HEK293 (cell line): ENCODE data around the gene MRTFB.

ENCODE experiments used
- BCL11A ChIP-seq: fragments of 450-650 bp; formaldehyde crosslinking; IDR thresholded peaks from 2 replicates; pipeline ENCODE4 v1.5.1; 2016; ENCODE audit warnings: low read depth, missing biosample characterization, missing genetic modification characterization
- GLI4 ChIP-seq: fragments of 450-650 bp; formaldehyde crosslinking; IDR thresholded peaks from 2 replicates; pipeline ENCODE4 v1.5.1; 2016; ENCODE audit warnings: missing biosample characterization, missing genetic modification characterization
- MYNN ChIP-seq: fragments of 450-650 bp; formaldehyde crosslinking; IDR thresholded peaks from 2 replicates; pipeline ENCODE4 v1.5.1; 2016; ENCODE audit warnings: missing biosample characterization, missing genetic modification characterization, borderline replicate concordance
- REPIN1 ChIP-seq: fragments of 450-650 bp; formaldehyde crosslinking; IDR thresholded peaks from 2 replicates; pipeline ENCODE4 v1.5.1; 2017; ENCODE audit warnings: missing biosample characterization, missing genetic modification characterization, low read depth
- SCRT2 ChIP-seq: fragments of 450-650 bp; formaldehyde crosslinking; IDR thresholded peaks from 2 replicates; pipeline ENCODE4 v1.5.1; 2016; ENCODE audit warnings: missing biosample characterization, missing genetic modification characterization
- ZBTB17 ChIP-seq: fragments of 450-650 bp; formaldehyde crosslinking; IDR thresholded peaks from 2 replicates; pipeline ENCODE4 v1.5.1; 2016; ENCODE audit warnings: missing biosample characterization, missing genetic modification characterization
- ZFP3 ChIP-seq: fragments of 450-650 bp; formaldehyde crosslinking; IDR thresholded peaks from 2 replicates; pipeline ENCODE4 v1.5.1; 2016; ENCODE audit warnings: low read depth, missing biosample characterization, missing genetic modification characterization
- ZNF16 ChIP-seq: fragments of 450-650 bp; formaldehyde crosslinking; IDR thresholded peaks from 2 replicates; pipeline ENCODE4 v1.5.1; 2016; ENCODE audit warnings: low read depth, missing biosample characterization, missing genetic modification characterization
- ZNF239 ChIP-seq: fragments of 450-650 bp; formaldehyde crosslinking; IDR thresholded peaks from 2 replicates; pipeline ENCODE4 v1.5.1; 2016; ENCODE audit warnings: missing biosample characterization, missing genetic modification characterization
- ZNF274 ChIP-seq, 2 experiments: fragments of 200-500 bp in 1 of 2; fragments of 450-650 bp in 1 of 2; sonication (Bioruptor generic) in 1 of 2; formaldehyde crosslinking in 1 of 2; IDR thresholded peaks; 2 replicates each; pipeline versions ENCODE4 v1.5.1 to v1.6.1; 2014 to 2016; ENCODE audit warnings: borderline replicate concordance in 1 of 2, inconsistent platforms in 1 of 2, low read length in 1 of 2, missing biosample characterization in 1 of 2, missing genetic modification characterization in 1 of 2
- ZNF394 ChIP-seq: fragments of 450-650 bp; formaldehyde crosslinking; IDR thresholded peaks from 2 replicates; pipeline ENCODE4 v1.5.1; 2016; ENCODE audit warnings: missing biosample characterization, missing genetic modification characterization, mild to moderate bottlenecking, moderate library complexity, borderline replicate concordance
- ZNF398 ChIP-seq: fragments of 450-650 bp; formaldehyde crosslinking; IDR thresholded peaks from 2 replicates; pipeline ENCODE4 v1.5.1; 2017; ENCODE audit warnings: missing biosample characterization, missing genetic modification characterization
- ZNF404 ChIP-seq: fragments of 450-650 bp; formaldehyde crosslinking; IDR thresholded peaks from 2 replicates; pipeline ENCODE4 v1.5.1; 2017; ENCODE audit warnings: missing biosample characterization, missing genetic modification characterization
- ZNF416 ChIP-seq: fragments of 450-650 bp; formaldehyde crosslinking; IDR thresholded peaks from 2 replicates; pipeline ENCODE4 v1.5.1; 2016; ENCODE audit warnings: missing biosample characterization, missing genetic modification characterization
- ZNF423 ChIP-seq: fragments of 450-650 bp; formaldehyde crosslinking; IDR thresholded peaks from 2 replicates; pipeline ENCODE4 v1.5.1; 2016; ENCODE audit warnings: missing biosample characterization, missing genetic modification characterization
- ZNF529 ChIP-seq: fragments of 450-650 bp; formaldehyde crosslinking; IDR thresholded peaks from 2 replicates; pipeline ENCODE4 v1.5.1; 2017; ENCODE audit warnings: missing genetic modification characterization, missing biosample characterization; ENCODE audit not compliant: insufficient replicate concordance
- ZNF530 ChIP-seq: fragments of 450-650 bp; formaldehyde crosslinking; IDR thresholded peaks from 2 replicates; pipeline ENCODE4 v1.5.1; 2016; ENCODE audit warnings: low read depth, missing biosample characterization, missing genetic modification characterization
- ZNF544 ChIP-seq: fragments of 450-650 bp; formaldehyde crosslinking; IDR thresholded peaks from 2 replicates; pipeline ENCODE4 v1.5.0; 2017; ENCODE audit warnings: missing biosample characterization, missing genetic modification characterization
- ZNF555 ChIP-seq: fragments of 450-650 bp; formaldehyde crosslinking; conservative IDR thresholded peaks from 2 replicates; pipeline ENCODE4 v1.5.1; 2017; ENCODE audit warnings: missing biosample characterization, mild to moderate bottlenecking, missing genetic modification characterization, inconsistent platforms
- ZNF585B ChIP-seq: fragments of 450-650 bp; formaldehyde crosslinking; IDR thresholded peaks from 2 replicates; pipeline ENCODE4 v1.5.1; 2016; ENCODE audit warnings: missing biosample characterization, missing genetic modification characterization
- ZNF629 ChIP-seq: fragments of 450-650 bp; formaldehyde crosslinking; IDR thresholded peaks from 2 replicates; pipeline ENCODE4 v1.5.1; 2017; ENCODE audit warnings: missing biosample characterization, missing genetic modification characterization
- ZNF645 ChIP-seq: fragments of 450-650 bp; formaldehyde crosslinking; IDR thresholded peaks from 2 replicates; pipeline ENCODE4; 2016; ENCODE audit warnings: missing biosample characterization, missing genetic modification characterization
- ZNF654 ChIP-seq: fragments of 450-650 bp; formaldehyde crosslinking; IDR thresholded peaks from 2 replicates; pipeline ENCODE4 v1.5.1; 2016; ENCODE audit warnings: low read depth, missing biosample characterization, missing genetic modification characterization
- ZSCAN23 ChIP-seq: fragments of 450-650 bp; formaldehyde crosslinking; IDR thresholded peaks from 2 replicates; pipeline ENCODE4 v1.5.1; 2016; ENCODE audit warnings: missing biosample characterization, missing genetic modification characterization
- TF ChIP-seq, protein P1 (sequence below): fragments of 450-650 bp; formaldehyde crosslinking; IDR thresholded peaks from 2 replicates; pipeline ENCODE4 v1.5.1; 2016; ENCODE audit warnings: missing biosample characterization, missing genetic modification characterization
- TF ChIP-seq, protein P2 (sequence below): fragments of 450-650 bp; formaldehyde crosslinking; IDR thresholded peaks from 2 replicates; pipeline ENCODE4 v1.5.1; 2017; ENCODE audit warnings: missing biosample characterization, missing genetic modification characterization
- TF ChIP-seq, protein P3 (sequence below): fragments of 450-650 bp; formaldehyde crosslinking; IDR thresholded peaks from 2 replicates; pipeline ENCODE4 v1.5.1; 2016; ENCODE audit warnings: missing biosample characterization, missing genetic modification characterization
- TF ChIP-seq, protein P4 (sequence below): fragments of 450-650 bp; formaldehyde crosslinking; IDR thresholded peaks from 2 replicates; pipeline ENCODE4 v1.5.1; 2016; ENCODE audit warnings: missing biosample characterization, missing genetic modification characterization

MRTFB gene

DNA sequence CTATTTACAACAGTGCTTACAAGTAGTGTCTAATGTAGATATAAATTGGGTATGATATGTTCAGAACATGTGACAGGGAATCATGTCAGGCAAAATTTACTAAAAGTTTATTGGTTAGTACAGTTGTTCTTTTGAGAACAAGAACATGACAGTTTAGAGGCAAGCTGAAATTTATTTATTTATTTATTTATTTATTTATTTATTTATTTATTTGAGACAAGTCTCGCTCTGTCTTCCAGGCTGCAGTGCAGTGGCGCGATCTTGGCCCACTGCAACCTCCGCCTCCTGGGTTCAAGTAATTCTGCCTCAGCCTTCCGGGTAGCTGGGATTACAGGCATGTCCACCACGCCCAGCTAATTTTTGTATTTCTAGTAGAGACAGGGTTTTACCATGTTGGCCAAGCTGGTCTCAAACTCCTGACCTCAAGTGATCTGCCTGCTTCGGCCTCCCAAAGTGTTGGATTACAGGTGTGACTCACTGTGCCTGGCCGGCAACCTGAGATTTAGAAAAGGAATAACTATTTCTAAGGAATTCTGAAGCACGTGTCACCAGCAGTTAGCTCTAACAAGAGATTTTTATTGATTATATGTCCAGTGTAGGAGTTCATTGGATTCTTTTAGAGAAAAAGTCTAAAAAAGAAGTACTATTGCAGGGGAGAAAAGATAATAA is 24.9 kb downstream of the MRTFB start (continued):
- TF ChIP-seq ZNF398 (no peak), GLI4 (no peak), ZNF416 (tag by site-specific recombination) (no peak), ZNF394 (tag by site-specific recombination) (peak; percentile 97), ZNF629 (tag by site-specific recombination) (peak; percentile 68; the same call in 1 of the 2 replicates), ZBTB17 (tag by site-specific recombination) (no peak), ZNF654 (tag by site-specific recombination) (peak; percentile 49), ZFP3 (no peak), ZNF530 (tag by site-specific recombination) (no peak), ZNF423 (tag by site-specific recombination) (no peak), ZNF404 (tag by site-specific recombination) (peak; percentile 94), ZNF585B (tag by site-specific recombination) (no peak), ZNF555 (peak; percentile 82), ZNF645 (tag by site-specific recombination) (no peak), ZNF544 (no peak), MYNN (no peak), ZNF274 (IDR thresholded peaks at IDR 0.05; ENCODE audit: low read length) (no peak), ZNF274 (tag by site-specific recombination; IDR thresholded peaks at IDR 0.05; ENCODE audit: borderline replicate concordance) (no peak), BCL11A (tag by site-specific recombination) (no peak), ZNF239 (tag by site-specific recombination) (no peak), ZNF16 (no peak), REPIN1 (tag by site-specific recombination) (no peak), ZSCAN23 (tag by site-specific recombination) (0 out of 2 replicates have a peak, but pooled peaks have one; percentile 29), SCRT2 (no peak), ZNF529 (tag by site-specific recombination) (no peak)
- TF ChIP-seq, protein P1, sequence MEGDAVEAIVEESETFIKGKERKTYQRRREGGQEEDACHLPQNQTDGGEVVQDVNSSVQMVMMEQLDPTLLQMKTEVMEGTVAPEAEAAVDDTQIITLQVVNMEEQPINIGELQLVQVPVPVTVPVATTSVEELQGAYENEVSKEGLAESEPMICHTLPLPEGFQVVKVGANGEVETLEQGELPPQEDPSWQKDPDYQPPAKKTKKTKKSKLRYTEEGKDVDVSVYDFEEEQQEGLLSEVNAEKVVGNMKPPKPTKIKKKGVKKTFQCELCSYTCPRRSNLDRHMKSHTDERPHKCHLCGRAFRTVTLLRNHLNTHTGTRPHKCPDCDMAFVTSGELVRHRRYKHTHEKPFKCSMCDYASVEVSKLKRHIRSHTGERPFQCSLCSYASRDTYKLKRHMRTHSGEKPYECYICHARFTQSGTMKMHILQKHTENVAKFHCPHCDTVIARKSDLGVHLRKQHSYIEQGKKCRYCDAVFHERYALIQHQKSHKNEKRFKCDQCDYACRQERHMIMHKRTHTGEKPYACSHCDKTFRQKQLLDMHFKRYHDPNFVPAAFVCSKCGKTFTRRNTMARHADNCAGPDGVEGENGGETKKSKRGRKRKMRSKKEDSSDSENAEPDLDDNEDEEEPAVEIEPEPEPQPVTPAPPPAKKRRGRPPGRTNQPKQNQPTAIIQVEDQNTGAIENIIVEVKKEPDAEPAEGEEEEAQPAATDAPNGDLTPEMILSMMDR (tag by site-specific recombination): no peak
- TF ChIP-seq, protein P2, sequence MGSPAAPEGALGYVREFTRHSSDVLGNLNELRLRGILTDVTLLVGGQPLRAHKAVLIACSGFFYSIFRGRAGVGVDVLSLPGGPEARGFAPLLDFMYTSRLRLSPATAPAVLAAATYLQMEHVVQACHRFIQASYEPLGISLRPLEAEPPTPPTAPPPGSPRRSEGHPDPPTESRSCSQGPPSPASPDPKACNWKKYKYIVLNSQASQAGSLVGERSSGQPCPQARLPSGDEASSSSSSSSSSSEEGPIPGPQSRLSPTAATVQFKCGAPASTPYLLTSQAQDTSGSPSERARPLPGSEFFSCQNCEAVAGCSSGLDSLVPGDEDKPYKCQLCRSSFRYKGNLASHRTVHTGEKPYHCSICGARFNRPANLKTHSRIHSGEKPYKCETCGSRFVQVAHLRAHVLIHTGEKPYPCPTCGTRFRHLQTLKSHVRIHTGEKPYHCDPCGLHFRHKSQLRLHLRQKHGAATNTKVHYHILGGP: no peak
- TF ChIP-seq, protein P3, sequence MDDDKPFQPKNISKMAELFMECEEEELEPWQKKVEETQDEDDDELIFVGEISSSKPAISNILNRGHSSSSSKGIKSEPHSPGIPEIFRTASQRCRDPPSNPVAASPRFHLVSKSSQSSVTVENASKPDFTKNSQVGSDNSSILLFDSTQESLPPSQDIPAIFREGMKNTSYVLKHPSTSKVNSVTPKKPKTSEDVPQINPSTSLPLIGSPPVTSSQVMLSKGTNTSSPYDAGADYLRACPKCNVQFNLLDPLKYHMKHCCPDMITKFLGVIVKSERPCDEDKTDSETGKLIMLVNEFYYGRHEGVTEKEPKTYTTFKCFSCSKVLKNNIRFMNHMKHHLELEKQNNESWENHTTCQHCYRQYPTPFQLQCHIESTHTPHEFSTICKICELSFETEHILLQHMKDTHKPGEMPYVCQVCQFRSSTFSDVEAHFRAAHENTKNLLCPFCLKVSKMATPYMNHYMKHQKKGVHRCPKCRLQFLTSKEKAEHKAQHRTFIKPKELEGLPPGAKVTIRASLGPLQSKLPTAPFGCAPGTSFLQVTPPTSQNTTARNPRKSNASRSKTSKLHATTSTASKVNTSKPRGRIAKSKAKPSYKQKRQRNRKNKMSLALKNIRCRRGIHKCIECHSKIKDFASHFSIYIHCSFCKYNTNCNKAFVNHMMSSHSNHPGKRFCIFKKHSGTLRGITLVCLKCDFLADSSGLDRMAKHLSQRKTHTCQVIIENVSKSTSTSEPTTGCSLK (tag by site-specific recombination): no peak
- TF ChIP-seq, protein P4, sequence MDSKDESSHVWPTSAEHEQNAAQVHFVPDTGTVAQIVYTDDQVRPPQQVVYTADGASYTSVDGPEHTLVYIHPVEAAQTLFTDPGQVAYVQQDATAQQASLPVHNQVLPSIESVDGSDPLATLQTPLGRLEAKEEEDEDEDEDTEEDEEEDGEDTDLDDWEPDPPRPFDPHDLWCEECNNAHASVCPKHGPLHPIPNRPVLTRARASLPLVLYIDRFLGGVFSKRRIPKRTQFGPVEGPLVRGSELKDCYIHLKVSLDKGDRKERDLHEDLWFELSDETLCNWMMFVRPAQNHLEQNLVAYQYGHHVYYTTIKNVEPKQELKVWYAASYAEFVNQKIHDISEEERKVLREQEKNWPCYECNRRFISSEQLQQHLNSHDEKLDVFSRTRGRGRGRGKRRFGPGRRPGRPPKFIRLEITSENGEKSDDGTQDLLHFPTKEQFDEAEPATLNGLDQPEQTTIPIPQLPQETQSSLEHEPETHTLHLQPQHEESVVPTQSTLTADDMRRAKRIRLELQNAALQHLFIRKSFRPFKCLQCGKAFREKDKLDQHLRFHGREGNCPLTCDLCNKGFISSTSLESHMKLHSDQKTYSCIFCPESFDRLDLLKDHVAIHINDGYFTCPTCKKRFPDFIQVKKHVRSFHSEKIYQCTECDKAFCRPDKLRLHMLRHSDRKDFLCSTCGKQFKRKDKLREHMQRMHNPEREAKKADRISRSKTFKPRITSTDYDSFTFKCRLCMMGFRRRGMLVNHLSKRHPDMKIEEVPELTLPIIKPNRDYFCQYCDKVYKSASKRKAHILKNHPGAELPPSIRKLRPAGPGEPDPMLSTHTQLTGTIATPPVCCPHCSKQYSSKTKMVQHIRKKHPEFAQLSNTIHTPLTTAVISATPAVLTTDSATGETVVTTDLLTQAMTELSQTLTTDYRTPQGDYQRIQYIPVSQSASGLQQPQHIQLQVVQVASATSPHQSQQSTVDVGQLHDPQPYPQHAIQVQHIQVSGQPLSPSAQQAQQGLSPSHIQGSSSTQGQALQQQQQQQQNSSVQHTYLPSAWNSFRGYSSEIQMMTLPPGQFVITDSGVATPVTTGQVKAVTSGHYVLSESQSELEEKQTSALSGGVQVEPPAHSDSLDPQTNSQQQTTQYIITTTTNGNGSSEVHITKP (tag by site-specific recombination): no peak
